ENCODE data around the gene RAB40C.

- TF ChIP-seq POLR2AphosphoS5 (IDR thresholded peaks at IDR 0.05; ENCODE audit: low read depth, low read length) (no peak), REST (IDR thresholded peaks at IDR 0.05; ENCODE audit: insufficient read depth in 1 of 2, low read depth in 2 of 2, low read length in 1 of 2) (no peak)
Observed at GRCh38 chr16:642189-643049, 52.6 kb downstream of the RAB40C start.
